Endometrium (tissue), 2 donors: Measurements from ENCODE around the gene FBXL15.
A peak's percentile ranks its signal among the peaks of the same experiment; 100 is the strongest.
"Not testable (repeated sequence)": the region's sequence is repeated elsewhere in the genome, so short reads cannot be mapped to it uniquely, and the experiment has no call there.

Experiments used
- FAIRE-seq: peaks from 2 replicates; lab custom pipeline; 2012; peaks lifted over from hg19 to GRCh38; lab: Jason Lieb, UNC
- donor health status: control.
- donor health status: control.

FBXL15 gene

DNA sequence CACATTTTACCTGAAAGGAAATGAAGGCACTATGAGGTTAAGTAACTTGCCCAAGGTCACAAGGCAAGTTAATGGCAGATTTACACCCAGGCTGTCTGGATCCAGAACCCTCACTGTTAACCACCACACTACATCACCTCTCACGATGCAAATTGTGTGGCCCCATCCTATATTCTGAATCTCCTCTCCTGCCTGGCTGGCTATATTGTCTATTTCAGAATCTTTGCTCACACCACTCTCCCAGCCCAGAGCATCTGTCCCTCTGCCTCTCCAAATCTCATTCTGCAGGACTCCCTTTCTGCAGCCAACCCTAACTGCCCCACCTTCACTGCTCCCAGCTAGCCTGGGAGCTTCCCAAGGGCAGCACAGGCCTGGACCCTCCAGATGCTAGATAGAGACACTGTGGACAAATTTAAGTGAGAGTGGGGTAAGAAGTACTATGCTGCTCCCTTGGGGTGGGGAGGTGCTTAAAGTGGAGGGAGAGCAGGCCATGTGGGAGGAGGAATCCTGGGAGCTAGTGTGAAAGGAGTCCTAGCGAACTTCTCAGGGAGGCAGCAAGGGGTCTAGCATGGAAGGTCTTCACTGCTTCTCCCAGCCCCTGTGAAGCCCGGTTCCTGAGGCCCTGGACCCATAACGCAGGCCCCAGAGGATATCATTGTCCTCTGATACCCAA, 11.0 kb downstream of the FBXL15 start:
- no peak for FAIRE-seq

- peak; percentile 94 for FAIRE-seq
Measured at GRCh38 chr10:102432162-102432950, 11.7 kb downstream of the FBXL15 start, which contains the start of gene CUEDC2. CUEDC2 (minus strand) TSS chr10:102432574; CDS start chr10:102425188, 7,386 bp downstream.

DNA sequence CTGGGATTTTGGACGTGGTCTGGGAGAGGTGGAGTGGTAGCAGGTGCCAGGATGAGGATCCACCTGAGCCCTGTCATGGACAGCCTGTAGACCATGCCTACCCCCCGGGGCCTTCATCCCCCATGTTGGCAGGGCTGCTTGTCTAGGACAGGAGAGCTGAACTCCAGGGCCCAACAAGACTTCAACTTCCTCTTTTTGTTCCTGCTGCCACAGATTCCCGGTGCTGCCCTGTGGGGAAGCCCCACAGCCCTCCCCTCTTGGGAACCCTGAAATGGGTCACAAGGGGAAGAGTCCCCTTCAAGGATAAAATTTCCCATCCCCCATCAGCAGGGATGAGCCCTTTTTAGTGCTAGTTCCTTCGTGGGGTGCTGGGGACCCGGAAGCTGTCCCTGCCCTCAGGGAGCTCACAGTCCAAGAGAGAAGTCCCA, 13.0 kb downstream of the FBXL15 start:
- no peak for FAIRE-seq

DNA sequence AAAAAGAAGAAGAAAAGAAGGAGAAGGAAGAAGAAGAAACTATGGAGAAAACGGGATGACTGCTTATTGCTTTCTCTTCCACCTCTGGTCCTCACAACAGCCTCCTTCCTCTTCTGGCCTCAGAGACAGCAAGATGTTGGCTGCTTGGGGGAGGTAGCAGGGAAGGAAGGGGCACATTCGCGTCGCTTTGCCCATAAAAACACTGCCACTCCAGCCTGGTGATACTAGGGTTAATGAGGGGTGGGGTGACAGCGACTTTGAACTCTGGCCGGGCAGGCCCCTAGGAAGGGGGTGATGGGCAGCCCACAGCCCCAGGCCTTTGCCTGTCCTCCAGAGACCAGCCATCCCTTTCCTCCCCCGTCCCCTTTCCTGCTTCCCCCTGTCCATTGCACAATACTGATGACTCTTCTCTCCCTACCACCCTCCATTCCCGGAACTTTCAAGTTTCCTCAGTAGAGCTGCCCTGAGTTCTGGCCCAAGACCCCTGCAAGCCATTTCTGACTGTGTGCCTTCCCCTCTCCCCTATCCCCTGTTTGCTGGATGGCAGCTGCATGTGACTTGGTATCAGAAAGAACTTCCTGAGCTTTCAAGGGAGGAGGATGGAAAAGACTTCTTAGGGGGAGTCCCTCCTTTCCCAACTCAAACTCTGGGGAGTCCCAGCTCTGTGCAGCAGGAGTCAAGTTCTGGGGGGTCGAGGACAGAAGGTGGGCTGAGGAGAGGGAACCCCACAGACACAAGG, 13.9 kb downstream of the FBXL15 start:
- FAIRE-seq, result no peak

GRCh38 chr10:102435133-102435497, 14.5 kb downstream of the FBXL15 start:
- no peak for FAIRE-seq

GRCh38 chr10:102435529-102436233, 15.0 kb downstream of the FBXL15 start:
- no peak for FAIRE-seq

- no peak for FAIRE-seq
Measured at GRCh38 chr10:102436312-102436711, 15.7 kb downstream of the FBXL15 start.

- FAIRE-seq, result no peak
Measured at GRCh38 chr10:102437515-102437914, 16.9 kb downstream of the FBXL15 start.

DNA sequence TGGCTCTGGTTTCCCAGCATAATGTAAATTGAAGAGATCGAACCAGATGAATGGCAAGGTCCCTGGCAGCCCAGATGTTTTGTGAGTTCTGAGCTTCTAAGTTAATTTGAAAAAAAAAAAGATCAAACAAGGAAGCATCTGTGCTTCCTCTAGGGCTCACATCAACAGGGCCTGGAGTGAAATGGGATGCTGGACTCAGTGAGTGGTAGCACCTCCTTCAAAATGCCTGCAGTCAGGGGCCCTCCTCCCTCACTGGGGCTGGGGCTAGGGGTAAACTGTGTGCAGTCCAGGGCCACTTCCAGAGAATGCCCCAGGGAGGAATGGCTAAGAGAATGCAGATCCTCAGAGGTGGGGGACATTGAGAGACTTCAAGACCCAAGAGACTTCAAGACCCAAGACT, 17.7 kb downstream of the FBXL15 start:
- no peak for FAIRE-seq

DNA sequence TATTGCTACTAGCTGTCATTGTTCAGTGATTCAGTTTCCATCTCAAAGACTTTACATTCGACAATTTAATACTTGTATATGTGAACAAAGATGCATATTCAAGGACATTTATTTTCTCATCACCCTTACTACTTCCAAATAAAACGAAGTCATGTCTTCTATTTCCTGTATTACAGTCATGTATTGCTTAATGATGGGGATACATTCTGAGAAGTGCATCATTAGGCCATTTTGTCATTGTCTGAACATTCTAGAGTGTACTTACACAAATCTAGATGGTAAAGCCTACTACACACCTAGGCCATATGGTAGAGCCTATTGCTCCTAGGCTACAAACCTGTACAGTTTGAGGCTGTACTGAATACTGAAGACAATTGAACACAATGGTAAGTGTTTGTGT, 24.2 kb downstream of the FBXL15 start:
- FAIRE-seq, result no peak

DNA sequence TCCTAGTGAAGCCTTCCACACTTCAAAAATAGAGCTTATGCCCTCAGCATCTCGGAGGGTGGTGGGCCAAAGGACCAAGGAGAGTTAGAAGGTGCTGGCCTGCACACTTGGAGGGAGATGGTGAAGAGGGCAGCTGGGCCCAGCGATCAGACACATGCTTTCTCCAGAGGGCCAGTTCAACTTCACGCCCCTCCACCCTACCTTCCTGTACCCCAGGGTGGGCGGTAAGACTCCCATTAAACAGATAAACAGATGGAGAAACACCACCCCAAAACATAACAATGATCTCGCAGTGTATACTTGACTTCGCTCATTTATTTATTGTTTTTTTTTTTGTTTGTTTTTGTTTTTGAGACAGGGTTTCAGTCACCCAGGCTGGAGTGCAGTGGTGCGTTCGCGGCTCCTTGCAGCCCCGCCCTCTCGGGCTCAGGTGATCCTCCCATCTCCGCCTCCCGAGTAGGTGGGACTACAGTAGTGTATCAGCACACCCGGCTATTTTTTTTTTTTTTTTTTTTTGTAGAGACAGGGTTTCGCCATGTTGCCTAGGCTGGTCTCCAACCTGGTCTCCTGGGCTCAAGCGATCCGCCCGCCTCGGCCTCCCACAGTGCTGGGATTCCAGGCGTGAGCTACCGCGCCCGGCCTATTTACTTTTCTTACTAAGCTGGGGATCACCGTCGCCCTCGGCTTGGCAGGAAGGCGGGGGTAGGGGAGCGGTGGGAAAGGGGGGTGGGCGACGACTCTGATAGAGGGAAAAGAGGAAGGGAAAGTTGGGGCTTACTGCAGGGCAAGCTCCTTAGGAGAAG, 28.9 kb downstream of the FBXL15 start:
- FAIRE-seq, result no peak

DNA sequence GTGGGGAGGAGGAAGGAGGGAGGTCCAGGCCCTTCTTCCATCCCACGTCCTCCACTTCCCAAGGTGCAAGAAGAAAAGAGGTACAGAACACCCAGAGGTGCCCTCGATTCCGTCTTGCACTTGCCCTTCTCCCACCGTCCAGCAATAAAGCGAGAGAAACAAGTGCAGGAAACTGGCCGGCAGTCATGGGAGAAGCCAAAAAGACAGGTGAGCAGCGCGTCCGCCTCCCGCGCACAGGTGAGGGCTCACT, 29.4 kb downstream of the FBXL15 start:
- no peak for FAIRE-seq

GRCh38 chr10:102450374-102451104, 29.9 kb downstream of the FBXL15 start:
- FAIRE-seq, result no peak

DNA sequence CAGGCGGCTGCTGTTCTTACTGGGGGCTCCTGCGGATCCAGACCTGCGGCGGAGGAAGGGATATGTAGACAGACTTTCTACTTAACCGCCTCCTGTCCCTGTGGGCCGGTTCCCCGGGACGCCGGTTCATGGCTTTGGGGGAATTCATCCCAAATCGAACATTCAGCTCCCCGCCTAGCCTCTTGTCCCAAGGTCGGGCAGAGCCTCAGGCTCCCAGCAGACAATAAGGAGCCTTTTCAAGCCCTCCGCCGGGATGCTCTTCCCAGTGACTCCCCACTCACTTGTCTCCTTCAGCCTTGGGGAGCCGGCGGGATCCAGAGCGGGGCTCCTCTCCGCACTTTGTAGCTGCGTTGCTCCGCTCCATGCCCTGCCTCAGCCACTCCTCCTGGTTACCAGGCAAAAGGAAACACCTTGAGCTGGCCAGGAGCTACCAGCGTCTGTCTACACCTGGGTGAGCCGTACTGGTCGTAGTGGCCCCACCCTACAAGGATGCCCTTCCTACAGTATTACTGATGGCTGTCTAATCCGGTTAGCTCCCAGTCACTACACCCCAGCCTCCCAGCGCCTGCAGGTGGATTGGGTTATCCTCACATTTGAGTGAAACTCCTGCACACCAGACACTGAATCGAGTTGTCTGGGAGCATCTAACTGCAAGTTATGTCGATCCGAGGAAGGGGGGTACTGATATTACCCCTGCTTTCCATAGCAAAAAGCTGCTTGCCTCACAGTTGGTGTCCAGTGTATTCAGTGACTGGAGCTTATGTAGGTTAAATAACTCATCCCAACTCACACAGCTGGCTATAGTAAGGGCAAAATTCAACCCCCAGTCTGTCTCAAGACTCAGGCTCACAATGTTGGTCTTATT, 30.7 kb downstream of the FBXL15 start, which contains the start of gene C10orf95:
C10orf95 (minus strand) TSS at position 439 of the 865 bp plus-strand sequence. CDS start 450 bp downstream, outside the sequence.
- FAIRE-seq, result no peak

GRCh38 chr10:102452672-102453340, 32.2 kb downstream of the FBXL15 start:
- FAIRE-seq, result no peak

DNA sequence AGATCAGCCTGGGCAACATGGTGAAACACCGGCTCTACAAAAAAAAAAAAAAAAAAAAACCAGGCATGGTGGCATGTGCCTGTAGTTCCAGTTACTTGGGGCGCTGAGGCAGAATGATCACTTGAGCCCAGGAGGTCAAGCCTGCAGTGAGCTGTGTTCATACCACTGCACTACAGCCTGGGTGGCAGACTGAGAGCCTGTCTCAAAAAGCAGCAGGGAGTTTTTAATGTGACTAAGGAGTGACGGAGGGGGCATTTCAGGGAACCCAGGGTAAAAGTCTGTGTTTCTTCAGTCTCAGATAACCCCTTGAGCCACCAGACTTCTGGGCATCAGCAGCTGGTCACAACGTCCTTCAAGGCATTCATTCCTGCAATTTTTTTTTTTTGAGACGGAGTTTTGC, 32.9 kb downstream of the FBXL15 start:
- FAIRE-seq, result no peak

- not testable (repeated sequence) for FAIRE-seq
Measured at GRCh38 chr10:102454662-102455487, 34.2 kb downstream of the FBXL15 start.

DNA sequence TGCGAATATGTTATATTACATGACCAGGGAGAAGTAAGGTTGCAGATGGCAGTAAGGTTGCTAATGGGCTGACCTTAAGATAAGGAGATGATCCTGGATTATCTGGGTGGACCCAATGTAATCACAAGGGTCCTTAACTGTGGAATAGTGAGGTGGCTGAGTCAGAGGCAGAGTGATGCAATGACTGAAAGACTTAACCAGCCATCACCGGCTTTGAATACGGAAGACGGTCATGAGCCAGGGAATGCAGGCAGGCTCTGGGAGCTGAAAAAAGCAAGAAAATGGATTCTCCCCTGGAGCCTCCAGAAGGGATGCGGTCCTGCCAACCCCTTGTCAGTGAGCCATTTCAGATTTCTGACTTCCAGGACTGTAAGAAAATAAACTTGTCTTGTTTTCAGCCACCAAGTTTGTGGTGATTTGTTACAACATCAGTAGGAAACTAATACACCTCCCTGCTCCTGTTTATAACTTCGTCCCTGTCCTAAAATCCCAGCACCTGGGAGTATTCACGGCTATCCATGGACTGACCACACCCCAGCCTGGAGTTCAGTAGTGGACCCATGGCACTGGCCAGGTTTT, 35.3 kb downstream of the FBXL15 start:
- FAIRE-seq, result no peak
